ENCODE results near the gene DIDO1. TPM values are rescaled to one million over a fixed set of nuclear protein-coding genes. Genes with fewer than 3 reads are reported as not detected.

The DIDO1 gene
- total RNA-seq, 2 experiments from 2014 or later, result 51.9 to 54.3 TPM

GRCh38 chr20:62860924-62861691 is 65.2 kb downstream of the DIDO1 start:
- Histone ChIP-seq H3K9me3 (ENCODE audit: control insufficient read depth in 1 of 2, insufficient read depth in 1 of 2, low read length in 2 of 2) (peaks cover 0 to 6% of the 10 kb centered on the region in 2 experiments), H3K27ac (ENCODE audit: low read depth in 1 of 2, low read length in 2 of 2) (no peak overlapping the region), H3K4me1 (ENCODE audit: insufficient read depth, low read length) (peaks cover 13% of the 10 kb centered on the region), H3K36me3 (ENCODE audit: insufficient read depth, low read length) (no peaks in the 10 kb centered on the region), H3K27me3 (ENCODE audit: control insufficient read depth in 1 of 2, insufficient read depth in 2 of 2, low read length in 2 of 2) (no peaks in the 10 kb centered on the region), H3K4me3 (ENCODE audit: low read length) (peak overlapping the region; percentile 39)
- Mint-ChIP-seq H3K4me1 (ENCODE audit: low read depth) (peaks cover 27% of the 10 kb centered on the region), H3K36me3 (ENCODE audit: low read depth) (peaks cover 21% of the 10 kb centered on the region), H3K4me3 (peak overlapping the region; percentile 54), H3K27me3 (no peaks in the 10 kb centered on the region), H3K9me3 (no peaks in the 10 kb centered on the region), H3K27ac (no peak overlapping the region)
- TF ChIP-seq CTCF (IDR thresholded peaks at IDR 0.05), result no peak
- intact Hi-C loops (cut with DNase I, micrococcal nuclease), result loop anchor here in 1 of 2 experiments (2.0 to 5.0 kb wide), 2 partner anchors 34 to 54 kb away; no protein-coding TSS in a partner anchor
- CTCF ChIA-PET, result interaction anchor here (1.4 kb wide), 1 partner anchor 111 kb away, joined by 3 read pairs; no protein-coding TSS in a partner anchor
- POLR2A ChIA-PET, result interaction anchor here (0.5 to 2.5 kb wide), 17 partner anchors 27 to 1095 kb away, joined by 3 to 20 read pairs (median 9); partner anchors contain the start of genes COL9A3, DIDO1, GID8 and MRGBP
- DNase-seq, result peak in 12 of 14 experiments; percentile 10 to 83 (median 45)
- peak; percentile 43 for ATAC-seq (ENCODE audit: poor library complexity)

GRCh38 chr20:62860391-62860923 is 65.8 kb downstream of the DIDO1 start:
- no peaks in the 10 kb centered on the region for H3K27me3 ChIP-seq (ENCODE audit: control insufficient read depth in 1 of 2, insufficient read depth in 2 of 2, low read length in 2 of 2)
- intact Hi-C loops (cut with DNase I, micrococcal nuclease), result loop anchor here in 1 of 2 experiments (2.0 to 5.0 kb wide), 2 partner anchors 34 to 53 kb away; no protein-coding TSS in a partner anchor
- DNase-seq (peak in 1 of 14 experiments; percentile 45), ATAC-seq (ENCODE audit: poor library complexity) (no peak)
- peak overlapping the region; percentile 39 for H3K4me3 ChIP-seq (ENCODE audit: low read length)
- H3K4me3 Mint-ChIP-seq, result peak overlapping the region; percentile 83
- ChIA-PET POLR2A (interaction anchor here (1.2 to 2.5 kb wide), 6 partner anchors 30 to 121 kb away, joined by 4 to 20 read pairs (median 10); partner anchors contain the start of gene COL9A3), CTCF (no interaction called here)
- TF ChIP-seq CTCF (IDR thresholded peaks at IDR 0.05), result no peak
- H3K27me3 Mint-ChIP-seq, result no peaks in the 10 kb centered on the region
- peaks cover 27% of the 10 kb centered on the region for H3K4me1 Mint-ChIP-seq (ENCODE audit: low read depth)
- H3K36me3 Mint-ChIP-seq (ENCODE audit: low read depth), result peaks cover 21% of the 10 kb centered on the region
- H3K27ac ChIP-seq (ENCODE audit: low read depth in 1 of 2, low read length in 2 of 2), result no peak overlapping the region
- peak overlapping the region; percentile 78 for H3K27ac Mint-ChIP-seq
- H3K36me3 ChIP-seq (ENCODE audit: insufficient read depth, low read length), result no peaks in the 10 kb centered on the region
- H3K9me3 ChIP-seq (ENCODE audit: control insufficient read depth in 1 of 2, insufficient read depth in 1 of 2, low read length in 2 of 2), result peaks cover 0 to 6% of the 10 kb centered on the region in 2 experiments
- H3K4me1 ChIP-seq (ENCODE audit: insufficient read depth, low read length), result peaks cover 13% of the 10 kb centered on the region
- H3K9me3 Mint-ChIP-seq, result no peaks in the 10 kb centered on the region

- Mint-ChIP-seq H3K4me3 (peak overlapping the region; percentile 83), H3K27me3 (no peaks in the 10 kb centered on the region), H3K4me1 (ENCODE audit: low read depth) (peaks cover 27% of the 10 kb centered on the region), H3K9me3 (no peaks in the 10 kb centered on the region), H3K36me3 (ENCODE audit: low read depth) (peaks cover 24% of the 10 kb centered on the region), H3K27ac (peak overlapping the region; percentile 78)
- ChIA-PET POLR2A (no interaction called here), CTCF (no interaction called here)
- Histone ChIP-seq H3K36me3 (ENCODE audit: insufficient read depth, low read length) (no peaks in the 10 kb centered on the region), H3K9me3 (ENCODE audit: control insufficient read depth in 1 of 2, insufficient read depth in 1 of 2, low read length in 2 of 2) (peaks cover 0 to 6% of the 10 kb centered on the region in 2 experiments), H3K4me1 (ENCODE audit: insufficient read depth, low read length) (peaks cover 13% of the 10 kb centered on the region), H3K4me3 (ENCODE audit: low read length) (no peak overlapping the region), H3K27ac (ENCODE audit: low read depth in 1 of 2, low read length in 2 of 2) (no peak overlapping the region), H3K27me3 (ENCODE audit: control insufficient read depth in 1 of 2, insufficient read depth in 2 of 2, low read length in 2 of 2) (no peaks in the 10 kb centered on the region)
- ATAC-seq (ENCODE audit: poor library complexity), result no peak
- DNase-seq, result no peak
- no peak for TF ChIP-seq CTCF (IDR thresholded peaks at IDR 0.05)
- intact Hi-C loops (cut with DNase I, micrococcal nuclease), result loop anchor here in 1 of 2 experiments (2.0 to 5.0 kb wide), 2 partner anchors 33 to 52 kb away; no protein-coding TSS in a partner anchor
These were observed 66.6 kb downstream of the DIDO1 start for GRCh38 chr20:62859721-62860120.
